Esophagus squamous epithelium (tissue), 5 donors: ENCODE results near the gene LRRC71. TPM values are rescaled to one million over a fixed set of nuclear protein-coding genes. Genes with fewer than 3 reads are reported as not detected.
"Not testable (repeated sequence)": the region's sequence is repeated elsewhere in the genome, so short reads cannot be mapped to it uniquely, and the experiment has no call there.

Experiments used
- DNase-seq: peaks from one replicate; lab custom pipeline; 2025; lab: John Stamatoyannopoulos, UW
- H3K27ac ChIP-seq, 4 donors: fragments of 200-600 bp; sonication (generic); one replicate each; pipeline ENCODE4 v1.5.1; 2016 to 2019; ENCODE audit warnings: mild to moderate bottlenecking in 1 of 4
- H3K27me3 ChIP-seq, 4 donors: fragments of 200-600 bp; sonication (generic); 1 replicate in 3 of 4; 2 replicates in 1 of 4; pipeline versions ENCODE4 v1.5.1 to v1.6.0; 2017 to 2021; ENCODE audit warnings: antibody characterized with exemption in 1 of 4
- H3K36me3 ChIP-seq, 3 donors: fragments of 200-600 bp; sonication (generic); one replicate each; pipeline ENCODE4 v1.5.1; 2016 to 2019
- H3K4me1 ChIP-seq, 3 donors: fragments of 200-600 bp; sonication (generic); one replicate each; pipeline ENCODE4 v1.5.1; 2017 to 2019
- H3K4me3 ChIP-seq, 4 donors: fragments of 200-600 bp; sonication (generic); 1 replicate in 3 of 4; 2 replicates in 1 of 4; pipeline ENCODE4 v1.5.1; 2016 to 2019; ENCODE audit warnings: mild to moderate bottlenecking in 2 of 4, moderate library complexity in 1 of 4
- H3K9me3 ChIP-seq, 3 donors: fragments of 200-600 bp; sonication (generic); one replicate each; pipeline ENCODE4 v1.5.1; 2016 to 2019
- CTCF ChIP-seq, 6 experiments: fragments of 450-650 bp in 4 of 6; fragments of 200-600 bp in 2 of 6; sonication (generic) in 2 of 6; IDR thresholded peaks; one replicate each; pipeline ENCODE4 v1.5.1; 2016 to 2019; ENCODE audit warnings: antibody characterized with exemption in 6 of 6, mild to moderate bottlenecking in 4 of 6, moderate library complexity in 4 of 6
- POLR2A ChIP-seq, 4 donors: fragments of 450-650 bp; IDR thresholded peaks; one replicate each; pipeline ENCODE4 v1.6.1; 2017; ENCODE audit warnings: antibody characterized with exemption in 4 of 4, mild to moderate bottlenecking in 4 of 4, moderate library complexity in 3 of 4
- WGBS, 2 donors: methylation state at CpG; one replicate each; pipeline ENCODE4 v1.1.5; 2018; 5-methylcytosine and 5-hydroxymethylcytosine counted together
- intact Hi-C: fragments of 100-400 bp; cut with DNase I; formaldehyde crosslinking; loops from one replicate; pipeline ENCODE4 v1.15.0; 2022
- total RNA-seq, 4 donors: library from RNA; depleted of rRNA; stranded (reverse); fragments of >200 nt; gene quantifications; one replicate each; pipeline ENCODE4 v1.1.0, GENCODE V29; 2016
- donor health status: DM: yes; HTN: yes; CAD: no.

Gene LRRC71
- total RNA-seq, 4 donors from 2014 or later = not detected

GRCh38 chr1:156923670-156924477 is 3.4 kb downstream of the LRRC71 start:
- H3K4me1 ChIP-seq = peaks cover 24 to 37% (median 27%) of the 10 kb centered on the region in 3 donors
- peak overlapping the region in 2 of 4 donors; percentile 3 to 39 for H3K4me3 ChIP-seq
- no peak overlapping the region for H3K27ac ChIP-seq
- no peak for TF ChIP-seq POLR2A (IDR thresholded peaks at IDR 0.05)
- no peak for TF ChIP-seq CTCF (IDR thresholded peaks at IDR 0.05)
- WGBS, 2 donors = 0 to 2% methylated on average over 6 to 16 of the region's 64 CpGs
- H3K36me3 ChIP-seq = no peaks in the 10 kb centered on the region
- no peak for DNase-seq
- intact Hi-C loops = no loop called here
- peaks cover 12 to 100% (median 25%) of the 10 kb centered on the region in 4 donors for H3K27me3 ChIP-seq
- no peaks in the 10 kb centered on the region for H3K9me3 ChIP-seq

DNA sequence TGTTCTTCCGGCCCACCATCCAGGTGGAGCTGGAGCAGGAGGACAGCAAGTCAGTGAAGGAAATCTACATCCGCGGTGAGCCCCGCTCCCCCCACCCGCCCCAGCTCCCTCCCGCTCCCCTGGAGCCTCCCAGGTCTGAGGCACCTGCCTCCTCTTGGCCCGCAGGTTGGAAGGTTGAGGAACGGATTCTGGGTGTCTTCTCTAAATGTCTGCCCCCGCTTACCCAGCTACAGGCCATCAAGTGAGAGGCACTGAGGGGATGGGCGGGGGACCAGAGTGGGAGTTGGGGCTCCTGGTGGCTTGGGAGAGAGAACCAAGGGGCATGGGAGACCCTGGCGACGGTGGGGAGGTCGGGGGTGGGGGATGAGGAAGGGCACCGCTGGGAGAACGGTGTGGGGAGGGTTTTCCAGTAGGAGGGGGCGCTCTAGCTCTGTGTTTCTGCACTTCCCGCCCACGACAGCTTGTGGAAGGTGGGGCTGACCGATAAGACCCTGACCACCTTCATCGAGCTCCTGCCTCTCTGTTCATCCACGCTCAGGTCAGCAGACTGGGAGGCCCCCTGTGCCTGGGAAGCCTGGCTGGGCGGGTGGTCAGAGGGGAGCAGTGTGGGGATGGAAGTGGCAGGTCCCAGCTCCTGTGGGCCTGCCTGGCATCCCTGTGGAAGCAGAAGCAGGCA is 4.2 kb downstream of the LRRC71 start:
- no peak for DNase-seq
- Histone ChIP-seq H3K27ac (no peak overlapping the region), H3K27me3 (peaks cover 12 to 100% (median 30%) of the 10 kb centered on the region in 4 donors), H3K4me3 (no peak overlapping the region), H3K36me3 (no peaks in the 10 kb centered on the region), H3K4me1 (peaks cover 24 to 37% (median 27%) of the 10 kb centered on the region in 3 donors), H3K9me3 (no peaks in the 10 kb centered on the region)
- TF ChIP-seq CTCF (IDR thresholded peaks at IDR 0.05) = no peak
- TF ChIP-seq POLR2A (IDR thresholded peaks at IDR 0.05) = no peak
- WGBS, 2 donors = 51 to 79% methylated on average over 3 to 8 of the region's 22 CpGs
- intact Hi-C loops = no loop called here

- DNase-seq = no peak
- intact Hi-C loops = no loop called here
- H3K36me3 ChIP-seq = no peaks in the 10 kb centered on the region
- H3K27ac ChIP-seq = no peak overlapping the region
- peaks cover 21 to 31% (median 23%) of the 10 kb centered on the region in 3 donors for H3K4me1 ChIP-seq
- WGBS, 2 donors = 66 to 67% methylated on average over 2 to 4 of the region's 5 CpGs
- TF ChIP-seq CTCF (IDR thresholded peaks at IDR 0.05) (no peak), POLR2A (IDR thresholded peaks at IDR 0.05) (no peak)
- H3K4me3 ChIP-seq = no peak overlapping the region
- H3K9me3 ChIP-seq = no peaks in the 10 kb centered on the region
- H3K27me3 ChIP-seq = peaks cover 12 to 100% (median 30%) of the 10 kb centered on the region in 4 donors
These were observed 5.0 kb downstream of the LRRC71 start for GRCh38 chr1:156925154-156926010.

DNA sequence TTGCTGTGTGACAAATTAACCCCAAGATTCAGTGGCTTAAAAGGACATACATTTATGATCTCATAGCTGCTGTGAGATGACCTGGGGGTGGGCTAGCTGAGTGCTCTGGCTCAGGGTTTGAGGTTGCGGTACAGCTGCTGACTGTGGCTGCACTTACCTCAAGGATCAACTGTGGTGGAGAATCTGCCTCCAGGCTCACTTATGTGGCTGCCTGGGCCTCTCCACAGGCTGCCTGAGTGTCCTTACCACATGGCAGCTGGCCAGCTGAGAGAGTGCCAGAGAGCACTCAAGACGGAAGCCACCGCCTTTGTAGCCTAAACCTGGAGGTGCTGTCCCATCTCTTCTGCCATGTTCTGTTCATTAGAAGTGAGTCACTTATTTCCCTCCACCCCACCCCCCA is 5.7 kb downstream of the LRRC71 start:
- Histone ChIP-seq H3K4me1 (peaks cover 15 to 26% (median 19%) of the 10 kb centered on the region in 3 donors), H3K27me3 (peaks cover 12 to 97% (median 29%) of the 10 kb centered on the region in 4 donors), H3K36me3 (no peaks in the 10 kb centered on the region), H3K27ac (no peak overlapping the region), H3K9me3 (no peaks in the 10 kb centered on the region), H3K4me3 (no peak overlapping the region)
- 0 to 33% methylated on average over 2 to 3 of the region's 3 CpGs for WGBS, 2 donors
- TF ChIP-seq CTCF (IDR thresholded peaks at IDR 0.05) (no peak), POLR2A (IDR thresholded peaks at IDR 0.05) (no peak)
- intact Hi-C loops = no loop called here
- no peak for DNase-seq

DNA sequence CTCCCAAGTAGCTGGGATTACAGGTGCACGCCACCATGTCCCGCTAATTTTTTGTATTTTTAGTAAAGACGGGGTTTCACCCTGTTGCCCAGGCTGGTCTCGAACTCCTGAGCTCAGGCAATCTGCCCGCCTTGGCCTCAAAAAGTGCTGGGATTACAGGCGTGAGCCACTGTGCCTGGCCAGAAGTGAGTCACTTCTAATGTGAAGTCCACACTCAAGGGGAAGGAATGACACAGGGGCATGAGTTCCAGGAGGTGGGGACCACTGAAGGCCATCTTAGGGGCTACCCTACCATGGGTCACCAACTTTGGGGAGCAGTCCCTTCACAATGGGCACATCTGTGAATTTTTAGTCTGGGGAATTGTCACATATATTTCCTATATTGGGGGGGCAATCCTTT is 6.3 kb downstream of the LRRC71 start:
- intact Hi-C loops, H3K9me3 ChIP-seq: not testable (repeated sequence)
- 70 to 86% methylated on average over 2 to 5 of the region's 6 CpGs for WGBS, 2 donors

More for the DNA sequence above, 6.3 kb downstream of the LRRC71 start:
- H3K27ac ChIP-seq, DNase-seq, H3K36me3 ChIP-seq, H3K4me3 ChIP-seq: not testable (repeated sequence)
- peaks cover 12 to 92% (median 29%) of the 10 kb centered on the region in 4 donors for H3K27me3 ChIP-seq
- H3K4me1 ChIP-seq = peaks cover 15 to 31% (median 19%) of the 10 kb centered on the region in 3 donors
